ENCODE data around the gene MLEC.

The MLEC gene

DNA sequence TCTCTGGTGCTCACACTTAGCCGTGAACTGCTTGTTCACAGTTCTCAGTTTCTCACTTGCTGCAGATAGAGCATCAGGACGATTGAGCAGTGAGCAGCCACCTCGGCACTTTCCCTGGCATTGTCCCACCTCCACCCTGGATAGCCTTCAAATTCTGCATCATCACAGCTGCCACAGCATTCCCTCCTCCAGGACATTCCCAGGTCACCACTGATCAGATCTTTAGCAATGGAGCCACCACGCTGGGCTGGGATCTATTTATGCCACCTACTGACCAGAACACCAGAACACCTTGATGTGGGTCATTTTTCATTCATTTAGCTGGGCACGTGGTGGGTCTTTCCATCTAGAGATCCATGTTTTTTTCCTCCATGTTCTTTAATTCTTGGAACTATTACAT is 62.3 kb downstream of the MLEC start:
- DNase-seq, result no peak

DNA sequence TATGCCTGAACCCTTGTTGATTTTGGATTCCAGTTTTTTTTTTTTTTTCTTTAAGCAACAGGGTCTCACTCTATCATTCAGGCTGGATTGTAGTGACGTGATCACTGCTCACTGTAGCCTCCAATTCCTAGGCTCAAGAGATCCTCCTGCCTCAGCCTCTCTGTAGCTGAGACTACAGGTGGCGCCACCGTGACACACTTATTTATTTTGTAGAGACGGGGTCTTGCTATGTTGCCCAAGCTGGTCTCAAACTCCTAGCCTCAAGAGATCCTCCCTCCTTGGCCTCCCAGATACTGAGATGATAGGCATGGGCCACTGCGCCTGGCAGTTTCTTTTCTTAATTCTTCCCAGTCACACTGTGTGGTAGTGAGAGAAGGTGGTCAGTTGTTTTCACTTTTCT is 63.9 kb downstream of the MLEC start:
- no peak for DNase-seq

DNA sequence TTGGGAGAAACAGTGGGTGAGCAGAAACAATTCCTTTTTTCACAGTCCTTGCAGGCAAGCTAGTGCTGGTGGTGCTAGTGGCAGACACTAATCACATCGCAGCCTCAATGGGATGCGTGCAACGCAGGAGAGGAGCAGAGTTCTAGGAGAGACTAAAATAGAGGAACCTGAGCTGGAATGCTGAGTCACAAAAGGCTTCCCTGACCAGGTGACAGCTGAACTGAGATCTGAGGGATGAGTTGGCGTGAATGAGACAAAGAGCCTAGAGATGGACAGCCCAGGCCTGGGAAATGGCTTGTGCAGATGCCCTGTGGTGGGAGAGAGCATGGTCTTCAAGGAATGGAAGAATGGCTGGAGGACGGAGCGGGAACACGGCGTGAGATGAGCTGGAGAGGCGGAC is 64.4 kb downstream of the MLEC start:
- DNase-seq, result no peak
